ENCODE measurements around the gene MAPK8IP3. TPM values are rescaled to one million over a fixed set of nuclear protein-coding genes. Genes with fewer than 3 reads are reported as not detected.

The MAPK8IP3 gene
- total RNA-seq, 2 experiments from 2014 or later: 146 to 157 TPM

DNA sequence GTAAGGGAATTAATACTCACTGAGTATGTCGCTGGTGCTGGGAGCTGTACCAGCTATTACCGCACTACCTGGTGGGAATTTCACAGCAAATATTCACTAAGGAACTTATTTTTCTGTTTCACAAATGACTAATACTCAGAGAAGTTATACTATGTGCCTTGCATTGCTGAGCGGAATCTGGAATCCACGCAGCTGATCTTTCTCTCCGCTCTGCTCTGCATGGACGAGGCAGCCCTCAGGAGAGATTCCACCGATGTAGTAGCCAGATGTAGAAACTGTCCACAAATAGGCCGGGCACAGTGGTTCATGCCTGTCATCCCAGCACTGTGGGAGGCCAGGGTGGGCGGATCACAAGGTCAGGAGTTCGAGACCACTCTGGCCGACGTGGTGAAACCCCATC is 48.2 kb downstream of the MAPK8IP3 start:
- no peaks in the 10 kb centered on the region for H3K9me3 Mint-ChIP-seq
- no peak overlapping the region for H3K4me3 Mint-ChIP-seq
- DNase-seq: no peak
- no peaks in the 10 kb centered on the region for H3K27me3 Mint-ChIP-seq
- peaks cover 2% of the 10 kb centered on the region for H3K36me3 Mint-ChIP-seq
- no peak for ATAC-seq (ENCODE audit: low read depth)
- H3K4me1 Mint-ChIP-seq: peaks cover 12% of the 10 kb centered on the region
- H3K27ac Mint-ChIP-seq: no peak overlapping the region
- POLR2A ChIA-PET: no interaction called here

DNA sequence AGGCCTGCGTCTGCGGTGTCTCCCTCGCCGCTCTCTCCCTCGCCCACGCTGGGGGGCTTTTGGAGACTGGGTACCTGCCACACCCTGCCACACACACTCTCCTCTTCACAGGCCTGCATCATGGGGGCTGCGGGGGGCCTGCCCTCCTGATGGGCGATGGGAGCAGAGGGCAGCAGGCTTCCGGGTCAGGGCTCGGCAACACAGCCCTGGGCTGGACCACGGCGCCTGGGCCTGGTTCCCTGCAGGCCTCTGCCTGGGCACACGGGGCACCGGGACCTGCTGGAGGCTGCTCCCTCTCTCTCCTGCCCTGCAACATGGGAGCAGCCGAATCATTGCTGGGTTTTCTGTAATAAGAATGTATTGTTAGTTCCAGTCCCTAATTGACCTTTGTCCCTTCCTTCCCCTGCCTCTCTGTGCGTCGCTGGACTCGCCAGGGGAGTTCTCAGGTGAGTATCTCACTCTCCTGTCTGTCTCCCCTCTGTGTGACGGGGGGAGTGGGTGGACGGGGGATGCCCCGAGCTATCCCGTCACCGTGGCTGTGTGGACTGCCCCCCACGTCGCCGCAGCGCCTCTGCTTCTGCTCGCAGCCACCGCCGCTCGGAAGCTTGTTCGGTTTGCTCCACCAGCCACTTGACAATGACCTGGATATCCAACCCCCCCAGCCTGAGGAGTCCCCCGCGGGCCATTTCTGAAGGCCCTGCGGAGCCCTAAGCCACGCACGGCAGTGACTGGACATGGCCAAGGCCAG is 51.9 kb downstream of the MAPK8IP3 start:
- Mint-ChIP-seq H3K27me3 (no peaks in the 10 kb centered on the region), H3K36me3 (peaks cover 2% of the 10 kb centered on the region), H3K4me3 (peak overlapping the region; percentile 60), H3K27ac (peak overlapping the region; percentile 83), H3K9me3 (no peaks in the 10 kb centered on the region), H3K4me1 (peaks cover 12% of the 10 kb centered on the region)
- no peak for DNase-seq
- no peak for ATAC-seq (ENCODE audit: low read depth)
- POLR2A ChIA-PET: no interaction called here

DNA sequence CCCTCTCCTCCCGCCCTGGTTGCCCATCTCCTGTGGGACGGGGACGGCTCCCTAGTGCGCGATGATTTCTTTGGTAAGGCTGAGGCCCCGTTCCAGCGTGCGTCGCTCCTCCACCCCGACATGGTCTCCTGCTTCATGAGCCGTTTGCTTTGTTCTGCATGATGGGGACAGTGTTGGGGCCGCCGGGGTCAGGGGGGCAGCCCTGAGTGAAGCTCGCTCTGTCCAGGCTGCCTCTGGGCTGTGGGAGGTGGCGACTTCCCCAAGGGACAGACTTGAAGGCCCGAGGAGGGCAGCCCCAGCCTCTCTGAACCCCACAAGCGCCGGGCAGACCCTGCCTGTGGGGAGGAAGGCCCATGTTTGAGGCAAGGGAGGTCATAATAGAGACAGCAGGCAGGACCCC is 52.9 kb downstream of the MAPK8IP3 start:
- no peak for DNase-seq
- no peak overlapping the region for H3K4me3 Mint-ChIP-seq
- peaks cover 12% of the 10 kb centered on the region for H3K4me1 Mint-ChIP-seq
- H3K36me3 Mint-ChIP-seq: peaks cover 2% of the 10 kb centered on the region
- no peaks in the 10 kb centered on the region for H3K27me3 Mint-ChIP-seq
- H3K9me3 Mint-ChIP-seq: no peaks in the 10 kb centered on the region
- peak overlapping the region; percentile 34 for H3K27ac Mint-ChIP-seq
- ATAC-seq (ENCODE audit: low read depth): no peak
- POLR2A ChIA-PET: no interaction called here

DNA sequence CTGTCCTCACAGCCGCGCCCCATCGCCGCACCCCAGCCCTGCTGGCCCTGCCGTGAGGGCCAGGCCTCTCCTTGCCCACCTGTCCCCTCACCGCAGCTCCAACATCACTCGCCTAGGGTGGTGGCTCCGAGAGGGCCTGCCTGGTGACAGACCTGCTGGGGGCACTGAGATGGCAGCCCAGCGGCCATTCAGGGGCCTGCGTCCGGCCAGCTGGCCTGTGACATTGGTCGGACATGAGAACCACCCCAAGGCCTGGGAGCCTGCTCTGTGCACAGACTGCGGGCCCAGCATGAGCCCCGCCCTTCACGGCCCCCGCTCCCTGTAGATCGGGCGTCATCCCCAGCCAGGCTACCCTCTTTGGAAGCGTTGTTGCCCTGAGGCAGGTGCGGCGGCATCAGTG is 53.5 kb downstream of the MAPK8IP3 start:
- DNase-seq (no peak), ATAC-seq (ENCODE audit: low read depth) (no peak)
- Mint-ChIP-seq H3K27me3 (no peaks in the 10 kb centered on the region), H3K9me3 (no peaks in the 10 kb centered on the region), H3K27ac (no peak overlapping the region), H3K4me3 (no peak overlapping the region), H3K4me1 (peaks cover 12% of the 10 kb centered on the region), H3K36me3 (peaks cover 2% of the 10 kb centered on the region)
- POLR2A ChIA-PET: no interaction called here

DNA sequence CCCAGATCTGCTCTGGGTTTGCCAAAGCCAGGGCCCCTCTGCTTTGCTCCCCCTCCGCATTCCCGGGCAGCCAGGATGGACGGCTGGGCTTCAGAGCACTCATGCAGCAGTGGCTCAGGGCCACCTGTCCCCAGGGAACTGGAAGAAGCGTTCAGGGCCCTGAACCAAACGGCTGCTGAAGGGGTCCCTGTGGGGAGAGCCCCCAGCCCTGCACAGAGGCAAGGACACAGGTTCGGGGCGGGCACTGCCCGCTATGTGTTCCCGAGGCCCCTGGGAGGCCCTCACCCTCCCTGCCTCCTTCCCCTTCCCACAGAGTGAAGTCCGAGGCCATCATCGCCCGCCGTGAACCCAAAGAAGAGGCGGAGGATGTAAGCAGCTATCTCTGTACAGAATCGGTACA is 54.9 kb downstream of the MAPK8IP3 start:
- Mint-ChIP-seq H3K36me3 (no peaks in the 10 kb centered on the region), H3K9me3 (no peaks in the 10 kb centered on the region), H3K27ac (no peak overlapping the region), H3K4me3 (no peak overlapping the region), H3K4me1 (peaks cover 11% of the 10 kb centered on the region), H3K27me3 (no peaks in the 10 kb centered on the region)
- DNase-seq (no peak), ATAC-seq (ENCODE audit: low read depth) (no peak)
- POLR2A ChIA-PET: interaction anchor here (0.6 to 0.8 kb wide), 2 partner anchors 8 to 41 kb away, joined by 3 read pairs; no protein-coding TSS in a partner anchor

DNA sequence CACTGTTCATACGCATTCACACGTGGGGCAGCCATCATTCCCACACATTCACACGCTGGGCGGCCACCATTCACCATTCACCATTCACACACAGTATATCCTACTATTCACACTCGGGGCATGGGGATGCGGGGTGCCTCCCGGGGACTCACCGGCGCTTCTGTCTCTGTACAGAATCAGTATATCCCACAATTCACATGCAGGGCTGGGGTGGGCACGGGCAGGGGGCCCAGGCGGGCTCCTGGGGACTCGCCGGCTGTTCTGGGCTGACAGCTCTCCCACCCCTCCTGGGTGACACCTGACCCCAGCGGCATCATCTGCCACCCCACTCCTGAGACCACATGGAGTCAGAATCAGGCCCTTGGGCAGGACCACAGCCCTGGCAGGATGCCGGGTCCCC is 55.8 kb downstream of the MAPK8IP3 start:
- H3K9me3 Mint-ChIP-seq: no peaks in the 10 kb centered on the region
- H3K27ac Mint-ChIP-seq: no peak overlapping the region
- ATAC-seq (ENCODE audit: low read depth) (no peak), DNase-seq (no peak)
- POLR2A ChIA-PET: no interaction called here
- H3K4me1 Mint-ChIP-seq: peaks cover 8% of the 10 kb centered on the region
- no peaks in the 10 kb centered on the region for H3K36me3 Mint-ChIP-seq
- no peak overlapping the region for H3K4me3 Mint-ChIP-seq
- no peaks in the 10 kb centered on the region for H3K27me3 Mint-ChIP-seq

DNA sequence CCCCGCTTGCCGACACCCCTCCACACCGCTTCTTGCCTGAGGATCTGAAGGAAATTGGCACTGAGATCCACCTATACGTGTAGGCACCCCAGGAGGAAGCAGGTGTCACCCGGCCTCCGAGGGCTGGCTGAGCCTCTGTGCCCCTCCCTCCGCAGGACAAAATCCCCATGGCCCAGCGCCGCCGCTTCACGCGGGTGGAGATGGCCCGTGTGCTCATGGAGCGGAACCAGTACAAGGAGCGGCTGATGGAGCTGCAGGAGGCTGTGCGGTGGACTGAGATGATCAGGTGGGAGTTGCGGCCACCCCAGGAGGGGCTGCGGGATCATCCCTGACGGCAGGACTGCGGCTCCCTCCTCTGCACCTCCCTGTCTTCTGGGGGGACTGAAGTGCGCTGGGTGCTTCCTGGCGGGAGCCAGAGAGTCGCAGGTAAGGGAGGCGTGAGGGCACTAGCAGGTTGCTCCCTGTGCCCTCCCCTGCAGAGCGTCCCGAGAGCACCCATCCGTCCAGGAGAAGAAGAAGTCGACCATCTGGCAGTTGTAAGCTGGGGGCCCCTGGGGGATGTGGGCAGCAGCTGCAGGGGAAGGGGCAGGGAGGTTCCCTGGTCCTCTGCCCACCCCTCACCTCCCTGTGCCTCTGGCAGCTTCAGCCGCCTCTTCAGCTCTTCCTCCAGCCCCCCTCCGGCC is 56.3 kb downstream of the MAPK8IP3 start:
- Mint-ChIP-seq H3K4me3 (no peak overlapping the region), H3K4me1 (peaks cover 4% of the 10 kb centered on the region), H3K9me3 (no peaks in the 10 kb centered on the region), H3K36me3 (no peaks in the 10 kb centered on the region), H3K27ac (no peak overlapping the region), H3K27me3 (no peaks in the 10 kb centered on the region)
- DNase-seq (no peak), ATAC-seq (ENCODE audit: low read depth) (no peak)
- POLR2A ChIA-PET: no interaction called here

DNA sequence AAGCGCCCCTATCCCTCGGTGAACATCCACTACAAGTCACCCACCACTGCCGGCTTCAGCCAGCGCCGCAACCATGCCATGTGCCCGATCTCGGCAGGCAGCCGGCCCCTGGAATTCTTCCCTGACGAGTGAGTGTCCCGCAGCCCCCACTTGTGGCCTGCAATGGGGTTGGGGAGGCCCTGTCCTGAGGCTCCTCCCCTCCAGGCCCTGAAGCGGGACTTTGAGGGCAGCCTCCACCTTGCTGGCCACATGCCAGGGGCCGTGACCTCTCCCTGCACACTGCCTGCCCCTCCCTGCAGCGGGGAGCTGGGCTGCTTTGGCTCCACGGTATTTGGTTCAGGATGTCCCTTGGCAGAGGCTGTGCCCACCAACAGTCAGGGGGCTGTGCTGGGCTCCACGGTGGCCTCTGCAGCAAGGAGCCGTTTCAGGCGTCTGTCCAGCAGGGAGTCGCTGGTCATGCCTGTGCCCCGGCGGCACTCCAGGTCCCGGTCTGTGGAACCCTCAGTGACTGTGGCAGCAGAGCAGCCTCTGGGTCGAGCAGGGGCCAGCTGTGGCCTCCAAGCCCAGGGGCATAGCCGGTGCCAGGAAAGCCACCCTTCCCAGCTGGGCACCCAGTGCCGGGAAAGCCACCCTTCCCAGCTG is 57.0 kb downstream of the MAPK8IP3 start:
- Mint-ChIP-seq H3K4me3 (no peak overlapping the region), H3K27ac (no peak overlapping the region), H3K9me3 (no peaks in the 10 kb centered on the region), H3K27me3 (no peaks in the 10 kb centered on the region), H3K36me3 (peaks cover 1% of the 10 kb centered on the region), H3K4me1 (peaks cover 1% of the 10 kb centered on the region)
- no peak for ATAC-seq (ENCODE audit: low read depth)
- no peak for DNase-seq
- POLR2A ChIA-PET: interaction anchor here (0.6 kb wide), 1 partner anchor 18 kb away, joined by 3 read pairs; no protein-coding TSS in a partner anchor

DNA sequence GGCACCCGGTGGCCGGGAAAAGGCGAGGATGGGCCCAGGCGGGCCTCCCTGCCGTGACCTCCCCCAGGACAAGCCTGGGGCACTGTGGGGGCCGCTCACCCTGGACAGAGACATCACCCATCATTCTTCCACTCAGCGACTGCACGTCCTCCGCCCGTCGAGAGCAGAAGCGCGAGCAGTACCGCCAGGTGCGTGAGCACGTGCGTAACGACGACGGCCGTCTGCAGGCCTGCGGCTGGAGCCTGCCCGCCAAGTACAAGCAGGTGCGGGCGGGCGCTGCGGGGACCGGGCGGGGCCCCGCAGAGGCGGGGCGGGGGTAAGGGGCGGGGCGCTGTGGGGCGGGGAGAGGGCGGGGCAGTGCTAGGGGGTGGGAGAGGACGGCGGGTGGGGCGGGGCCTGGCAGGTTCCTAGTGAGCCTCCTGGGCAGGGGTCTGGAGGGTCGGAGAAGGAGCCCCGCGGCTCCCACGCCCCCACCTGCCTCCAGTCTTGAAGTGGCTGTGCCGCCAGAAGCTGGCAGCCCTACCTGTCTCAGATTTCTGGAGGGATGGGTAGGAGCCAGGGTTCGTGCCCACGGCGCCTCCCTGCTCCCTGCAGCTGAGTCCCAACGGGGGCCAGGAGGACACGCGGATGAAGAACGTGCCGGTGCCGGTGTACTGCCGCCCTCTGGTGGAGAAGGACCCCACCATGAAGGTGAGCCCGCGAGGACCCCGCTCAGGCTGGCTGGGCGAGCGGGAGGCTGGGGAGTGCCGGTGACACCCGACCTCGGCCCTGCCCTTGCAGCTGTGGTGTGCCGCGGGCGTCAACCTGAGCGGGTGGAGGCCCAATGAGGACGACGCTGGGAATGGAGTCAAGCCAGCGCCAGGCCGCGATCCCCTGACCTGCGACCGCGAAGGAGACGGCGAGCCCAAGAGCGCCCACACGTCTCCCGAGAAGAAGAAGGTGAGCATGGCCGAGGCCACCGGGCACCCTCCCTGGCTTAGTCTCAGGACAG is 57.8 kb downstream of the MAPK8IP3 start:
- no peaks in the 10 kb centered on the region for H3K9me3 Mint-ChIP-seq
- no peak overlapping the region for H3K4me3 Mint-ChIP-seq
- peaks cover 1% of the 10 kb centered on the region for H3K36me3 Mint-ChIP-seq
- ATAC-seq (ENCODE audit: low read depth) (no peak), DNase-seq (no peak)
- H3K4me1 Mint-ChIP-seq: peaks cover 1% of the 10 kb centered on the region
- H3K27ac Mint-ChIP-seq: no peak overlapping the region
- H3K27me3 Mint-ChIP-seq: no peaks in the 10 kb centered on the region
- POLR2A ChIA-PET: interaction anchor here (0.6 kb wide), 1 partner anchor 18 kb away, joined by 3 read pairs; no protein-coding TSS in a partner anchor

DNA sequence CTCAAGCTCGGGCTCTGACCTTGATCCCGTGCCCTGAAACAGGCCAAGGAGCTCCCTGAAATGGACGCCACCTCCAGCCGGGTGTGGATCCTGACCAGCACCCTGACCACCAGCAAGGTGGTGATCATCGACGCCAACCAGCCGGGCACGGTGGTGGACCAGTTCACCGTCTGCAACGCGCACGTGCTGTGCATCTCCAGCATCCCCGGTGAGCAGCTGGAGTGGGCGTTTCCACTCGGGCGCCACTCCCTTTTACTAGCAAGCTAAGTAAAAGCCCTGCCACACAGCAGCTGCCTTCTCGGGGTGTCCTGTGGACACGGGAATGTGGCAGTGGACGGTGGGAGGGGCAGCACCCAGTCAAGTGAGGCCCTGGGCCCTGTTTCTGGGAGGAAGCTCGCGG is 59.0 kb downstream of the MAPK8IP3 start:
- Mint-ChIP-seq H3K9me3 (no peaks in the 10 kb centered on the region), H3K36me3 (peaks cover 1% of the 10 kb centered on the region), H3K4me1 (peaks cover 1% of the 10 kb centered on the region), H3K27me3 (no peaks in the 10 kb centered on the region), H3K4me3 (no peak overlapping the region), H3K27ac (no peak overlapping the region)
- ATAC-seq (ENCODE audit: low read depth) (no peak), DNase-seq (no peak)
- POLR2A ChIA-PET: no interaction called here

DNA sequence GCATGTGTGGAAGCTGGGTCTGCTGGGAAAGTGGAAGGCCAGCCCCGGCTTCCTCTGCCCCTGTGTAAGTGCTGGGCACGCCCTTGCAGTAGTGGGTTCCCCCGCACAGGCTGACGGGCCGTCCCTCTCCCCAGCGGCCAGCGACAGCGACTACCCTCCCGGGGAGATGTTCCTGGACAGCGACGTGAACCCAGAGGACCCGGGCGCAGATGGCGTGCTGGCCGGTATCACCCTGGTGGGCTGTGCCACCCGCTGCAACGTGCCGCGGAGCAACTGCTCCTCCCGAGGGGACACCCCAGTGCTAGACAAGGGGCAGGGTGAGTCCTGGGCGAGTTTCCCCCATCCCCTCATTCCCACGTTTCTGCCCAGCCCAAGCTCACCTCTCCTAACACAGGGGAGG is 59.8 kb downstream of the MAPK8IP3 start:
- Mint-ChIP-seq H3K4me3 (no peak overlapping the region), H3K4me1 (peaks cover 1% of the 10 kb centered on the region), H3K27me3 (no peaks in the 10 kb centered on the region), H3K9me3 (no peaks in the 10 kb centered on the region), H3K36me3 (peaks cover 3% of the 10 kb centered on the region), H3K27ac (no peak overlapping the region)
- DNase-seq (no peak), ATAC-seq (ENCODE audit: low read depth) (no peak)
- POLR2A ChIA-PET: no interaction called here

DNA sequence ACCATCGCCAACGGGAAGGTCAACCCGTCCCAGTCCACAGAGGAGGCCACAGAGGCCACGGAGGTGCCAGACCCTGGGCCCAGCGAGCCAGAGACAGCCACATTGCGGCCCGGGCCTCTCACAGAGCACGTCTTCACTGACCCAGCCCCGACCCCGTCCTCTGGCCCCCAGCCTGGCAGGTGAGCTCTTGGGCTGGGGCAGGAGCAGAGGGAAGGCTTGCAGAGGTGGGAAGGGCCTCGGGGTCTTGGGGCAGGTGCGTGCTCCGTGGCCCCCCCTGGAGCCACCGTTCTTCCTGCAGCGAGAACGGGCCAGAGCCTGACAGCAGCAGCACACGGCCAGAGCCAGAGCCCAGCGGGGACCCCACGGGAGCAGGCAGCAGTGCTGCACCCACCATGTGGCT is 60.2 kb downstream of the MAPK8IP3 start:
- Mint-ChIP-seq H3K27me3 (no peaks in the 10 kb centered on the region), H3K4me3 (no peak overlapping the region), H3K4me1 (peaks cover 1% of the 10 kb centered on the region), H3K36me3 (peaks cover 3% of the 10 kb centered on the region), H3K9me3 (no peaks in the 10 kb centered on the region), H3K27ac (no peak overlapping the region)
- ATAC-seq (ENCODE audit: low read depth): no peak
- POLR2A ChIA-PET: no interaction called here
- no peak for DNase-seq

DNA sequence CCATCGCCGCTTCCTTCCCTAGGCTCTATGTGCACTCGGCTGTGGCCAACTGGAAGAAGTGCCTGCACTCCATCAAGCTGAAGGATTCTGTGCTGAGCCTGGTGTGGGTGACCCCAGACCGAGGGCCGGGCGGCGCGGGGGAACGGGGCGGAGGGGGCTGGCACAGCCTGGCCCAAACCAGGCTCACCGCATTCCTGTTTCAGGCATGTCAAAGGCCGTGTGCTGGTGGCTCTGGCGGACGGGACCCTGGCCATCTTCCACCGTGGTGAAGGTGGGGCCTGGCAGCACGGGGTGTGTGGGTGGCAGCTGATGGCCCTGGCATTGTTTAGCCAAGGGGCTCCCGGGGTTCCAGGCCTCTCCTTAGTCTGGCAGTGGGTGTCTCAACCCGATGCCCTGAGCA is 60.7 kb downstream of the MAPK8IP3 start:
- no peak for ATAC-seq (ENCODE audit: low read depth)
- Mint-ChIP-seq H3K36me3 (peaks cover 3% of the 10 kb centered on the region), H3K4me1 (peaks cover 1% of the 10 kb centered on the region), H3K27ac (no peak overlapping the region), H3K9me3 (no peaks in the 10 kb centered on the region), H3K4me3 (no peak overlapping the region), H3K27me3 (no peaks in the 10 kb centered on the region)
- POLR2A ChIA-PET: no interaction called here
- DNase-seq: no peak
